Hepatocyte (in vitro differentiated cells): ENCODE data around the gene ENAM. TPM values are rescaled to one million over a fixed set of nuclear protein-coding genes. Genes with fewer than 3 reads are reported as not detected.
"Not testable (repeated sequence)": the region's sequence is repeated elsewhere in the genome, so short reads cannot be mapped to it uniquely, and the experiment has no call there.

Experiments used
- DNase-seq: peaks from one replicate; pipeline ENCODE4 v3.0.0-alpha.2; 2016; ENCODE audit warnings: low spot score
- H2AFZ ChIP-seq: fragments of 200-600 bp; sonication (generic); 2 replicates; pipeline ENCODE4 v1.6.0; 2016; ENCODE audit warnings: antibody characterized with exemption, mild to moderate bottlenecking
- H3K27ac ChIP-seq: fragments of 200-600 bp; sonication (generic); 2 replicates; pipeline ENCODE4 v1.5.1; 2016; ENCODE audit warnings: mild to moderate bottlenecking
- H3K27me3 ChIP-seq: fragments of 200-600 bp; sonication (generic); 2 replicates; pipeline ENCODE4 v1.6.1; 2016
- H3K36me3 ChIP-seq: fragments of 200-600 bp; sonication (generic); replicated peaks from 2 replicates; pipeline ENCODE4 v1.5.1; 2016; ENCODE audit warnings: low read depth; ENCODE audit not compliant: insufficient read depth
- H3K4me1 ChIP-seq: fragments of 200-600 bp; sonication (generic); 2 replicates; pipeline ENCODE4 v1.5.1; 2016; ENCODE audit warnings: mild to moderate bottlenecking, moderate library complexity; ENCODE audit not compliant: insufficient read depth
- H3K4me2 ChIP-seq: fragments of 200-600 bp; sonication (generic); 2 replicates; pipeline ENCODE4 v1.6.0; 2016
- H3K4me3 ChIP-seq: fragments of 200-600 bp; sonication (generic); 2 replicates; pipeline ENCODE4 v1.5.1; 2016; ENCODE audit warnings: mild to moderate bottlenecking
- H3K79me2 ChIP-seq: fragments of 200-600 bp; sonication (generic); 2 replicates; pipeline ENCODE4 v1.6.0; 2017; ENCODE audit warnings: mild to moderate bottlenecking
- H3K9me2 ChIP-seq: fragments of 200-600 bp; sonication (generic); replicated peaks from 2 replicates; pipeline ENCODE4 v1.6.0; 2017; ENCODE audit warnings: mild to moderate bottlenecking; ENCODE audit not compliant: insufficient read depth
- H3K9me3 ChIP-seq: fragments of 200-600 bp; sonication (generic); 2 replicates; pipeline ENCODE4 v1.5.1; 2016; ENCODE audit warnings: low read depth, mild to moderate bottlenecking
- H4K20me1 ChIP-seq: fragments of 200-600 bp; sonication (generic); 2 replicates; pipeline ENCODE4 v1.6.0; 2016; ENCODE audit warnings: mild to moderate bottlenecking; ENCODE audit not compliant: insufficient read depth, poor library complexity, severe bottlenecking
- EZH2 ChIP-seq: fragments of 200-600 bp; sonication (generic); IDR thresholded peaks from 2 replicates; pipeline ENCODE4 v1.6.1; 2016; ENCODE audit warnings: antibody characterized with exemption, mild to moderate bottlenecking, borderline replicate concordance
- EZH2phosphoT487 ChIP-seq: fragments of 200-600 bp; sonication (generic); IDR thresholded peaks from one replicate; pipeline ENCODE4 v1.6.1; 2018; ENCODE audit warnings: antibody characterized with exemption, mild to moderate bottlenecking, low read depth, moderate library complexity; ENCODE audit not compliant: unreplicated experiment, severe bottlenecking
- WGBS: methylation state at CpG from one replicate; pipeline ENCODE4 v1.1.6; 2016; ENCODE audit warnings: low lambda C conversion rate; ENCODE audit errors: missing lambda C conversion rate; 5-methylcytosine and 5-hydroxymethylcytosine counted together
- polyA plus RNA-seq: library from polyadenylated mRNA; unstranded; fragments of >200 nt; fragmentation: Nextera tagmentation; extraction: Ambion mirVana; gene quantifications from 2 replicates; pipeline ENCODE4 v1.2.1, GENCODE V29; 2016
- total RNA-seq: library from RNA; depleted of rRNA; stranded (reverse); fragments of >200 nt; gene quantifications from 2 replicates; pipeline ENCODE4 v1.2.3, GENCODE V29; 2014
- TF ChIP-seq, protein P1 (sequence below): fragments of 200-600 bp; sonication (generic); IDR thresholded peaks from 2 replicates; pipeline ENCODE4 v1.5.1; 2016; ENCODE audit warnings: antibody characterized with exemption, mild to moderate bottlenecking; ENCODE audit not compliant: poor library complexity

Gene ENAM
- total and polyA plus RNA-seq, 2 experiments from 2014 or later: 0.20 to 0.64 TPM

DNA sequence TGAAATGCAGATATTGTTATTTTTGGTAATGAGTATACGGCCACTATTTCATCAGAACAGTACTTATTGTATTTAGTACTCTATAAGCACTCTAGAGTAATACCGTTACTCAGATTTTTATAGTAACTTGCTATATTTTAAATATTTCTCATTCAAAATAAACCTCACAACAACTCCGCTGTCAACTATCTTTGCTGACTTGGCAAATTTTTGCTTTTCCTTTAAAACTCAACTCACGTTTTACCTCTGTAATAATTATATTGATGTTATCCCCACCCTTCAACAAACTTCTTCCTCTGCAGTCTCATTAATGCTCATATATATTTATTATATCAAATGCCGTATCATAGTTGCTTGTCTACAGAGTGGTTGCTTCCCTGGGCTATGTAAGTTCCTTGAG is 28.8 kb downstream of the ENAM start:
- H3K9me3 ChIP-seq: no peaks in the 10 kb centered on the region
- no peaks in the 10 kb centered on the region for H3K36me3 ChIP-seq
- peaks cover 3% of the 10 kb centered on the region for H3K4me1 ChIP-seq
- H3K4me2 ChIP-seq: no peak overlapping the region
- TF ChIP-seq, protein P1, sequence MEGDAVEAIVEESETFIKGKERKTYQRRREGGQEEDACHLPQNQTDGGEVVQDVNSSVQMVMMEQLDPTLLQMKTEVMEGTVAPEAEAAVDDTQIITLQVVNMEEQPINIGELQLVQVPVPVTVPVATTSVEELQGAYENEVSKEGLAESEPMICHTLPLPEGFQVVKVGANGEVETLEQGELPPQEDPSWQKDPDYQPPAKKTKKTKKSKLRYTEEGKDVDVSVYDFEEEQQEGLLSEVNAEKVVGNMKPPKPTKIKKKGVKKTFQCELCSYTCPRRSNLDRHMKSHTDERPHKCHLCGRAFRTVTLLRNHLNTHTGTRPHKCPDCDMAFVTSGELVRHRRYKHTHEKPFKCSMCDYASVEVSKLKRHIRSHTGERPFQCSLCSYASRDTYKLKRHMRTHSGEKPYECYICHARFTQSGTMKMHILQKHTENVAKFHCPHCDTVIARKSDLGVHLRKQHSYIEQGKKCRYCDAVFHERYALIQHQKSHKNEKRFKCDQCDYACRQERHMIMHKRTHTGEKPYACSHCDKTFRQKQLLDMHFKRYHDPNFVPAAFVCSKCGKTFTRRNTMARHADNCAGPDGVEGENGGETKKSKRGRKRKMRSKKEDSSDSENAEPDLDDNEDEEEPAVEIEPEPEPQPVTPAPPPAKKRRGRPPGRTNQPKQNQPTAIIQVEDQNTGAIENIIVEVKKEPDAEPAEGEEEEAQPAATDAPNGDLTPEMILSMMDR: no peak
- no peak for TF ChIP-seq EZH2phosphoT487
- no peak for TF ChIP-seq EZH2
- DNase-seq: no peak
- no peak overlapping the region for H2AFZ ChIP-seq
- H3K27me3 ChIP-seq: no peaks in the 10 kb centered on the region
- H3K27ac ChIP-seq: no peak overlapping the region
- no peak overlapping the region for H3K4me3 ChIP-seq
- H4K20me1 ChIP-seq: no peaks in the 10 kb centered on the region
- no peaks in the 10 kb centered on the region for H3K79me2 ChIP-seq
- no peaks in the 10 kb centered on the region for H3K9me2 ChIP-seq
- WGBS: 84% methylated on average over 5 of the region's 5 CpGs

DNA sequence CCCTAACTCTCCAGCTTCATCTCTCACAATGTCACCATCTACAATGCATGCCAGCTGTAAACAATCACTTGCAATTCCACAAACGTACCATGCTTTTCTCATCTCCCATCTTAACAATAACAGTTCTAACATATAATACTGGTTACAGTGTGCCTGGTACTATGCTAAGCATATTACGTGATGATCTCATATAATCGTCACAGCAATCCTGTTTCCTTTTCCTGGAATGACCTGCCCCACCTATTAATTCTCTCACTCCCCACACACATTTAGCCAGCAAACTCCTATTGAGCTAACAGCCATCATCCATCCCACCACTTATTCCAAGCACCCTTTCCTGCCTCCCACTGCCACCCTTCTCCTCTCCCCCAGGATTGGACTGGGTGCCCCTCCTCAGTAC is 29.9 kb downstream of the ENAM start:
- no peak overlapping the region for H3K27ac ChIP-seq
- no peaks in the 10 kb centered on the region for H4K20me1 ChIP-seq
- no peaks in the 10 kb centered on the region for H3K79me2 ChIP-seq
- DNase-seq: no peak
- H3K9me3 ChIP-seq: no peaks in the 10 kb centered on the region
- no peak overlapping the region for H2AFZ ChIP-seq
- H3K4me3 ChIP-seq: no peak overlapping the region
- peaks cover 3% of the 10 kb centered on the region for H3K4me1 ChIP-seq
- TF ChIP-seq EZH2 (no peak), EZH2phosphoT487 (no peak)
- TF ChIP-seq, protein P1: no peak
- H3K36me3 ChIP-seq: no peaks in the 10 kb centered on the region
- H3K4me2 ChIP-seq: no peak overlapping the region
- H3K9me2 ChIP-seq: no peaks in the 10 kb centered on the region
- H3K27me3 ChIP-seq: no peaks in the 10 kb centered on the region
- WGBS: 76% methylated on average over 3 of the region's 3 CpGs

DNA sequence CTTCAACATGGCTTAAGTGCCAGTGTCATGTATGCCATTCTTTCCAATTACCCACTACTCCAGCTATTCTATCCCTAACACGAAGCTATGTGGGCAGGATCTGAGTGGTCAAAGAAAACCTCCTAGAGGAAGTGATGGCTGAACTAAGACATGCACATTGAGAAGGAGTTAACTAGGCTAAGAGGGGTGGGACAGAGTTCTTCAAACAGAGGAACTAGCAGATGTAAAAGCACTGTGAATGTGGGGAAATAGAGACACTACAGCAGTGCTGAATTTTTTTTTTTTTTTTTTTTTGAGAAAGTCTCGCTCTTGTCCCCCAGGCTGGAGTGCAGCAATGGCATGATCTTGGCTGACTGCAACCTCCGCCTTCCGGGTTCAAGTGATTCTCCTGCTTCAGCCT is 31.6 kb downstream of the ENAM start:
- Histone ChIP-seq H2AFZ (no peak overlapping the region), H3K27ac (no peak overlapping the region)

DNA sequence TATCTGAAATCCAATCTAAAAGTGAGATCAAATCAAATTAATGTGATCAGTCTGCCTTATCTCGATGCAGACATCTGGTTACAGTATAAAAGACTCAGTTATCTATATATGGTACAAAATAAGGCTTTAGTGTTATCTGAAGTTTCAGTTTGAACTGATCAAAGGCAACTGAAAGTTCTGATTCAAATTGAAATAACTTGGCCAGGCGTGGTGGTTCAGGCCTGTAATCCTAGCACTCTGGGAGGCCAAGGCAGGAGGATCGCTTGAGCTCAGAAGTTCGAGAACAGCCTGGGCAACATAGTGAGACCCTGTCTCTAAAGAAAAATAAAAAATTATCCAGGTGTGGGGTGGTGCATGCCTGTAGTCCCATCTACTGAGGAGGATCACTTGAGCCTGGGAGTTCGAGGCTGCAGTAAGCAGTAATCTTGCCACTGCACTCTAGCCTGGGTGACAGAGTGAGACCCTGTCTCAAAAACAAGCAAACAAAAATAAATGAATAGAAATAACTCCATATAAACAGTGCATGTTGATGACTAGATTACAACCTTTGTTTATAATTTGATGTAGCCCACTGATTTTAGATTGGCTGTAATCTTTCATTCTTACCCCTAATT is 32.9 kb downstream of the ENAM start:
- not testable (repeated sequence) for H3K4me1 ChIP-seq, H3K27me3 ChIP-seq, H4K20me1 ChIP-seq, H3K9me3 ChIP-seq, H3K4me3 ChIP-seq, H2AFZ ChIP-seq, H3K9me2 ChIP-seq, H3K4me2 ChIP-seq, H3K36me3 ChIP-seq, H3K27ac ChIP-seq, H3K79me2 ChIP-seq, DNase-seq
- WGBS: 86% methylated on average over 5 of the region's 5 CpGs

More for the DNA sequence above, 31.6 kb downstream of the ENAM start:
- Histone ChIP-seq H3K4me3 (no peak overlapping the region), H3K79me2 (no peaks in the 10 kb centered on the region), H4K20me1 (no peaks in the 10 kb centered on the region), H3K27me3 (no peaks in the 10 kb centered on the region), H3K9me2 (no peaks in the 10 kb centered on the region), H3K4me2 (no peak overlapping the region), H3K9me3 (no peaks in the 10 kb centered on the region), H3K36me3 (no peaks in the 10 kb centered on the region), H3K4me1 (no peaks in the 10 kb centered on the region)
- WGBS: 87% methylated on average over 4 of the region's 4 CpGs
- TF ChIP-seq, protein P1: no peak
- TF ChIP-seq EZH2 (no peak), EZH2phosphoT487 (no peak)
- DNase-seq: no peak
